ENCODE measurements around the gene KBTBD2.

KBTBD2 gene

DNA sequence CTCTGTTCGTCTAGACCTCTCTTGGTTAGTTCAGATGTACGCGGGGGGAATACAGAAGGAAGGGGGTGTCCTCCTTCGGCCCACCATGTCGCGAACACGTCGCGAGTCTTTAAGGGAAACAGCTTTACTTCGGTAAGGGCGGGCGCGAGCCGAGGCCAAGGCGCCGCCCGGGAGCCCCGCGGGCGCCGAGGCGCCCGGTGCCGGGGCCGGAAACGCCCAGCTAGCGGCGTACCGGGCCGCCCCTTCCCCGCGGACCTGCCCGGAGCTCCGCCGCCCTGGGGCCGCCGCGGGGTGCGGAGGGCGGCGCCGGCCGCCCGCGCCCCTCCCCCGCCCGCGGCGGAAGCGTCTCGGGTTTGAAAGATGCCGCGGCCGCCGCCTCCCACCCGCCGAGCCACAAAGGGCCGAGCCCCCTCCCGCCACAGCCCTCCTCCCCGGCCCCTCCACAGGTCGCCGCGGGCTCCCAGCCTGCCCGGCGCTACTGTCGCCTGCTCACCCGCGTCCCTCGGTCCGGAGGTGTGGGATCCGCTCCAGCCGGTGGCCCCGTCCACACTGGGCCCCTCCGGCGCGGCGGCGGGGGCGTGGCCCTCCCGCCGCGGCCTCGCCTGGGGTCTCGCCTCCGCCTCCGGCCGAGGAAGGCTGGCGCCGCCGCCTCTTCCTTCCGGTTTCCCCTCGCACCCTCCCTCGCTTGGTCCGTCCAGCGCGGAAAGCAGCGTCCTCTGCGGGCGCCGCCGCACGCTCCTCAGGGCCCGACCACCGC lies at the start of gene KBTBD2:
TSS of gene KBTBD2 (minus strand) at position 718 of the 757 bp plus-strand sequence. CDS start 12,156 bp downstream, outside the sequence.
- Histone ChIP-seq H3K9ac (peak within 1 kb of the TSS; percentile 96), H3K27ac (peak within 1 kb of the TSS; percentile 97), H3K79me2 (ENCODE audit: insufficient read depth, low read depth) (peaks cover 47% of the 10 kb centered on the region), H4K20me1 (ENCODE audit: insufficient read depth) (0 out of 2 replicates have a peak, but pooled peaks cover 16% of the 10 kb centered on the region), H3K27me3 (ENCODE audit: insufficient read depth, low read depth) (no peaks in the 10 kb centered on the region), H3K4me3 (IDR thresholded peaks at IDR 0.05; ENCODE audit: insufficient read depth, low read depth, low read length) (peak within 1 kb of the TSS; percentile 47), H3K4me1 (ENCODE audit: low read depth, poor library complexity, severe bottlenecking) (peaks cover 47% of the 10 kb centered on the region), H2AFZ (ENCODE audit: low read depth) (peak within 1 kb of the TSS; percentile 57), H3K36me3 (ENCODE audit: insufficient read depth) (no peaks in the 10 kb centered on the region), H3K4me2 (peak within 1 kb of the TSS; percentile 85)
- TF ChIP-seq, protein P1, sequence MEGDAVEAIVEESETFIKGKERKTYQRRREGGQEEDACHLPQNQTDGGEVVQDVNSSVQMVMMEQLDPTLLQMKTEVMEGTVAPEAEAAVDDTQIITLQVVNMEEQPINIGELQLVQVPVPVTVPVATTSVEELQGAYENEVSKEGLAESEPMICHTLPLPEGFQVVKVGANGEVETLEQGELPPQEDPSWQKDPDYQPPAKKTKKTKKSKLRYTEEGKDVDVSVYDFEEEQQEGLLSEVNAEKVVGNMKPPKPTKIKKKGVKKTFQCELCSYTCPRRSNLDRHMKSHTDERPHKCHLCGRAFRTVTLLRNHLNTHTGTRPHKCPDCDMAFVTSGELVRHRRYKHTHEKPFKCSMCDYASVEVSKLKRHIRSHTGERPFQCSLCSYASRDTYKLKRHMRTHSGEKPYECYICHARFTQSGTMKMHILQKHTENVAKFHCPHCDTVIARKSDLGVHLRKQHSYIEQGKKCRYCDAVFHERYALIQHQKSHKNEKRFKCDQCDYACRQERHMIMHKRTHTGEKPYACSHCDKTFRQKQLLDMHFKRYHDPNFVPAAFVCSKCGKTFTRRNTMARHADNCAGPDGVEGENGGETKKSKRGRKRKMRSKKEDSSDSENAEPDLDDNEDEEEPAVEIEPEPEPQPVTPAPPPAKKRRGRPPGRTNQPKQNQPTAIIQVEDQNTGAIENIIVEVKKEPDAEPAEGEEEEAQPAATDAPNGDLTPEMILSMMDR (conservative IDR thresholded peaks at IDR 0.05; ENCODE audit: low read depth, low read length), result no peak

DNA sequence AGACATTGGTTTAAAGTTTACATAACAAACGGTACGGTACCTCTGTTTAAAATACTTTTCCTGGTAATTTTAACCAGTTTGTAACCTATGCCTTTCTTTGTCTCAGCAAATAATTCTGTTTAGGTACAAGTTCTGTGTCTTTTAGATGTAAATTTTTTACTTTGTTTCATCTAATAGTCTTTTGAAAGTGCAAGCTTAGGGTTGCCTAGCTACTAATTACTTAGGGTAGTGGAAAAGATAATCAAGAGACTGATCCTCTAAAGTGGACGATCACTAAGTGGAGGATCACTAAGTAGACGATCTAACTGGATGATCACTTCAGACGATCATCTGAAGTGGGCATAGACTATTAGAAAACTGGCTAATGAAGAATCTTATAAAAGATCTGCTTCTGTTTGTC lies 49.6 kb upstream of the KBTBD2 start:
- no peaks in the 10 kb centered on the region for H3K27me3 ChIP-seq (ENCODE audit: insufficient read depth, low read depth)
- peak overlapping the region; percentile 82 for H3K4me2 ChIP-seq
- H3K27ac ChIP-seq, result 0 out of 2 replicates have a peak overlapping the region, but pooled peaks have one; percentile 73
- TF ChIP-seq, protein P1 (conservative IDR thresholded peaks at IDR 0.05; ENCODE audit: low read depth, low read length), result no peak
- H4K20me1 ChIP-seq (ENCODE audit: insufficient read depth), result no peaks in the 10 kb centered on the region
- H2AFZ ChIP-seq (ENCODE audit: low read depth), result peak overlapping the region; percentile 99; the same call in 1 of the 2 replicates
- H3K79me2 ChIP-seq (ENCODE audit: insufficient read depth, low read depth), result peaks cover 23% of the 10 kb centered on the region
- H3K36me3 ChIP-seq (ENCODE audit: insufficient read depth), result no peaks in the 10 kb centered on the region
- H3K9ac ChIP-seq, result peak overlapping the region; percentile 81; the same call in 1 of the 2 replicates
- no peak overlapping the region for H3K4me3 ChIP-seq (IDR thresholded peaks at IDR 0.05; ENCODE audit: insufficient read depth, low read depth, low read length)
- H3K4me1 ChIP-seq (ENCODE audit: low read depth, poor library complexity, severe bottlenecking), result peaks cover 5% of the 10 kb centered on the region

DNA sequence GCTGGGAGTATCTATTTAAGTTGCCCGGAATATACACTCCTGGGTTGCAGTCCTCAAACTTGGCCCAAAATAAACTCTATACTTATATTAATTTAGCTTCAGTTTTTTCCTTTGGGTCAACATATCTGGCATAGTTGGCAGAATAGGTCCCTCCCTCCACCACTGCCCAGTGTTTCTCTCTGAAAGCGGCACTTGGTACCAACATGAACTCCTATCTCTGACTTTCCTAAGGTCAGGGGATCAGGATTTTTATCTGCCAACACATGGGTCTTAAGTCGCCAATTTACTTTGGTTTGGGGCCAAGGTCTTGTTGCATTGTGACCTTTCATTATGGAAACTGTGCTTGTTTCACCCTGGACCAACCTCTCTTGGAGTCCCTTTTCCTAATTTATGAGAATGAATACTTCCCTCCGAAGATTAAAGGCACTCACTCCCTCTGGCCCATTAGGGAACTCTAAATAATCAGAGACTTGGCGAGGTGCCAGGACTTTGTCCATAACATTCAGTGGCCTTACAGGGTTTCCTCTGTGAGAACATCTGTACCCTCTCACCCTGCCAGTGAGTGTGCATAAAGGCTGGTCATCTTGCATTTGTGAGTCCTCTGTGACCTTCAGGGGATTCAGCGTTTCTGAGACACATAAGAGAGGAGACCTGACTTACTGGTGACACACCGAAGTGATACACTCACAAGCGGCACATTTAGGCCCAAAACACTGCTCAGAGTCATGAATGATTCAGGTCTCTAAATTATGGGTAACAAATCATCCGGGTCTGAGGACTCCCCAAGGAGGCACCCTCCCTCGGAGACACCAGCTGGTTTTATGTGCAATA lies 46.0 kb upstream of the KBTBD2 start:
- no peaks in the 10 kb centered on the region for H3K27me3 ChIP-seq (ENCODE audit: insufficient read depth, low read depth)

DNA sequence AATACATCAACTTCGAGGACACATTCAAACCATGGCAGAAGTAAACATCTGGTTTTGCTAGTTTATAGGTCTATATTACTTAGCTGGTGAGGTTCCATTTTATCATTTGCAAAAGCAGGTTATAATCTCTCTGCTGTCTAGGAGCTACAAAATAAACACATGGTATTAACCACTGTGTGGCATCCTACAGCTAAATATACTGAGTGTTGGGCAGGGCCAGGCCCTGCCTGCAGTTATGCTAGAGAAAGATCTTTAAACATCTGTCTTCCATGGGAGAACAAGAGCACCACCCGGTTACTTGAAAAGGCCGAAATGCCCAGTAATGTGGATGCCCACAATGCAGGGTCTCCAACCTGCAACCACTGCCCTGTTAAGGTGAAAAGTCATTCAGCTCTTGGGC lies 45.1 kb upstream of the KBTBD2 start:
- Histone ChIP-seq H3K4me1 (ENCODE audit: low read depth, poor library complexity, severe bottlenecking) (peaks cover 5% of the 10 kb centered on the region), H3K27me3 (ENCODE audit: insufficient read depth, low read depth) (no peaks in the 10 kb centered on the region)

More for the DNA sequence above, 46.0 kb upstream of the KBTBD2 start:
- no peak overlapping the region for H3K4me3 ChIP-seq (IDR thresholded peaks at IDR 0.05; ENCODE audit: insufficient read depth, low read depth, low read length)
- H4K20me1 ChIP-seq (ENCODE audit: insufficient read depth), result no peaks in the 10 kb centered on the region
- TF ChIP-seq, protein P1 (conservative IDR thresholded peaks at IDR 0.05; ENCODE audit: low read depth, low read length), result no peak
- no peak overlapping the region for H3K4me2 ChIP-seq
- H3K4me1 ChIP-seq (ENCODE audit: low read depth, poor library complexity, severe bottlenecking), result peaks cover 5% of the 10 kb centered on the region
- no peak overlapping the region for H3K9ac ChIP-seq
- no peak overlapping the region for H2AFZ ChIP-seq (ENCODE audit: low read depth)
- H3K27ac ChIP-seq, result no peak overlapping the region
- H3K36me3 ChIP-seq (ENCODE audit: insufficient read depth), result no peaks in the 10 kb centered on the region
- H3K79me2 ChIP-seq (ENCODE audit: insufficient read depth, low read depth), result peaks cover 23% of the 10 kb centered on the region

More for the DNA sequence above, 45.1 kb upstream of the KBTBD2 start:
- Histone ChIP-seq H3K36me3 (ENCODE audit: insufficient read depth) (no peaks in the 10 kb centered on the region), H4K20me1 (ENCODE audit: insufficient read depth) (no peaks in the 10 kb centered on the region), H3K79me2 (ENCODE audit: insufficient read depth, low read depth) (peaks cover 17% of the 10 kb centered on the region), H2AFZ (ENCODE audit: low read depth) (no peak overlapping the region), H3K9ac (no peak overlapping the region), H3K4me2 (no peak overlapping the region), H3K27ac (no peak overlapping the region), H3K4me3 (IDR thresholded peaks at IDR 0.05; ENCODE audit: insufficient read depth, low read depth, low read length) (no peak overlapping the region)
- TF ChIP-seq, protein P1 (conservative IDR thresholded peaks at IDR 0.05; ENCODE audit: low read depth, low read length), result no peak
